Stimulated activated CD4-positive, alpha-beta T cell treated with anti-CD3 and anti-CD28 coated beads, Interleukin-1b, Interleukin-23, amount 100 ng/mL, for 1 hour (primary cell): Measurements from ENCODE around the gene NT5C1A.

Experiments used
- DNase-seq, 2 donors: peaks; one replicate each; pipeline ENCODE4 v3.0.0-alpha.2; 2020; ENCODE audit warnings: low read depth in 2 of 2

NT5C1A gene

DNA sequence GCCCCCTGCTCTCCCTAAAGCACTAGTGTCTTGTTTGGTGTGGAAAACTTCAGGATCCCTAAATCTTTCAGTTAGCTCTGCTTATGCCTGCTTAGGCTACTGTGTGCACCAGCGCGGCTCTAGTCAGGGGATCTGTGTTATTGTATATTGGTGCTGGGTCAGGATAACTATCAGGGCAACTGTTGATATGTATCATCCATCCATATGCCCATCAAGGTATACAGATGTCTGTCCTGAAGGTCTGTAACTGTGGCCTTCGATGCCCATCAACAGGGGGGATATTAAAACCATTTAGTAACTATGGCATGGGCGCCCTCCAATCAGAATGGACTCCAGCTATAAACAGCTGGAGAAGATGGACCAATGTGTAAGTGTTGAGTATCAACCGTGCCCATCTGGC, 12.4 kb downstream of the NT5C1A start:
- no peak for DNase-seq

DNA sequence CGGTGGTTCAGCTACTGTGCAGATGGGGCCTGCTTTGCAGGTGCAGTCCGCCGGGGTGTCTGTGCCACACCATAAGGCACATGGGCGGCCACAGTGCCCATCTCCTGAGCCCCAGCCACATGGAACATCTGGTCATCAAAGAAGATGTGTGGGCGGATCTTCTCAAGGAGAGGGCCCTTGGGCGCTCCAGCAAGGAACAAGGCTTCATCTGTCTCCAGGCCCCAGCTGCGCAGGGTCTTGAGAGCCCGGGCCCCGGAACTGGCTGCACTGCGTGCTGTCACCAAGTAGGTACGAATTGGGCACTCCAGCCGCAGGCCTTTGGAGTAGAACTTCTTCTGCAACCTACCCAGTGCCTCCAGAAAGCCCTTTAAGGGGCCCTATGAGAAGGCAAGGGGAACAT, 12.8 kb downstream of the NT5C1A start:
- DNase-seq, result no peak

DNA sequence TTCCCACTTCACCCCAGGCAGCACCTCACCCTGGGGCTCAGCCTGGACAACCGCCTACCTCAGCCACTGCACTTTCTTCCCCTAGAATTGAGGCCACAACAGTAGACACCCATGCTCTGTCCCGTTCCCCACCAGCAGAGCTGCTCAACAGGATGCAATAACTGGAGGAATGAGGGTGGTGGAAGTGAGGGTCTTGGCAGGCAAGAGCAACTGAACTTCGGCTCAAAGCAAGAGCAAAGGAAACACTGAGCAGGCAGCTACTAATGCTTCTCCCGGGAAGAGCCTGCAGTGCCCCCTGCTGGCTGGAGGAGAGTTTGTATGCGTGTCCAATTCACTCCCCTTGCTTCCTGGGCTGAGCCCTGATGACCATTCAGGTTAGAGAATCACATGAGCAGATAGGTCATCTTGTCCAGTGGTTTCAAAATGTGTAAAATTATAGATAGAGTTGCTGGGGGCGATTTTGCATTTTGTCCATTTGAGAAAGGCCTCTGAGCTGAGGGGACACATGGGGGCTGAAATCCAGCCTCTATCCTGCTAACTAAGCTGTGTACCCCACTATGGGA, 13.9 kb downstream of the NT5C1A start:
- DNase-seq, result peak; percentile 29 to 43

DNA sequence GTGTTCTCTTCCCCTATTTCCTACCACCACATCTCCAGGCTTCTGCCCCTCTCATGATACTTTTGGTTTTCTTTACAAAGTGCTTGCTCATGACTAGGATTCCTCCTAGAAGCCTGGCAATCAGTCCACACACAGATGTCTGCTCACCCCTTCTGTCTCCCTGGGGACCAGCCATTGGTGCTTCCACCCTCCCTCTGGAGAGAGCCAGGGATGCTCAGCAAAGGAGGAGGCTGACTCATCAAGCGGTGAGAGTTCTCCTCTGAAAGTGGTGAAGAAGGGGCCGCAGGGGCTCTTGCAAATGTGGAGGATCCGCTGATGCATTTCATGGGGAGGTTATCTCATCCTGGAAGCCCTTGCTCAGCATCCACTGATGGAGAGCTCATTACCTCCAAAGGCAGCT, 14.5 kb downstream of the NT5C1A start:
- DNase-seq, result no peak

DNA sequence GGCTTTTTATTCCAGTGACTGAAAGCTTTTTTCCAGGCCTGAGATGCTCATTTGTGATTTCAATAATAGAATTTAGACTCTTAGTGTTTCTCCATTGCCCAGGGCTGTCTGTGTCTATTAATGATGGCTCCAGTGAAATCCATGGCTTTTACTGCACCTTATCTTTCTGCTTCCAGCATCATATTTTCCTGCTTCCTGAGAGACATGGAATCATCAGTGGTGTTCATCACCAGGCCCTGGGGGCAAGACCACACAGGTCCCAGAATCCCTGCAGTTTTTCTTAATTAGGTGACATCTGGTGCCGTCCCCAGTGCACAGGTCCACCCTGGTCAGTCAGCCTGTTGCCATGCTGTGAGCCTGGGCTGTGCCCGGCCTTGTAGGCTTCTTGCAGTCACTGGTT, 15.5 kb downstream of the NT5C1A start:
- DNase-seq, result no peak

DNA sequence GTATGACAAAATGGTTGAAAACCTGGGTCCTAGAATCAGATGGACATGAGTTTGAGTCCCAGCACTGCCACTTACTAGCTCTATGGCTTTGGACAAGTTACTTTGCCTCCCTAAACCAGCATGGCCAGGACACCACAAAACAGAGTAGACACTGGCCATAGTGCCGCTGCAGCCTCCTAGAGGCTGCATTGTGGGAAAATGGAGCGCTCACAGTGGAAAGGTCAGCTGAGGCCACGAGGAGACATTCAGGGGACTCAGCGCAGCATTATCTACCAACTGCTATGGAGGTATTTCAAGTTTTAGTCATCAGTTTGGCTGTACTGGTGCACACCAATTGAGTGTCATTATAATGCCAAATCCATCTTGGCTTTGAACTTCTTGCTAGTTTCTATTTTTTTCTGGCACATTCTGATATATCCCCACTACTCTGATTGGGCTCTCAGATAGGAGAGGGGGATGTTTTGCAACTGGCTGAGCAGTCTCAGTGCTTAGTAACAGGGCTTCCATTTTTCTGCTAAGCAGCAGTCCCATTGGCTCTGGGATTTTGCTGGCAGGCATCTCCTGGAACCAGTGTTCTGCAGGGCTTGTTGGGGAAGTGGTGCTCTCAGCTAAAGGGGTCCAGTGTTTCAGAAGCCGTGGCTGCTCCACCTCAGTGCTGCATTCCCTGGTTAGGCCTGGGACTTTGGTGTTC, 16.2 kb downstream of the NT5C1A start:
- DNase-seq, result no peak

DNA sequence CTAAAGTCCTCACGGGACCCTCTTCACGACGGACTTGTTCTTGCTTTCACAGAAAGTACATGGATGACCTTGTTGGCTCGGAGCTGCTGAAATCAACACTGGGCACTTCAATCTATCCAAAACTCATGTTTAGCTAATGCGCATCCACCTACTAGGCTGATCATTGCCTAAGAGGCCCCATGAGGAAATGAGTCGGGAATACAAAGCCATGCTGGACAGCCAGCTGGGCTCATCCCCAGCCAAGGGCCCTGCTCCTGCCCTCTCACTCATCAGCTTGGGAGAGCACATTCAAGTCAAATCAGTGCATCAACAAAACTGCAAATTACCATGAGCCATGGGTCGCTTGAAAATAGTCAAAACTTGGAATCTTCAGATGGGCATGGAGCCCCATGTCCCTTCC, 17.6 kb downstream of the NT5C1A start:
- no peak for DNase-seq

DNA sequence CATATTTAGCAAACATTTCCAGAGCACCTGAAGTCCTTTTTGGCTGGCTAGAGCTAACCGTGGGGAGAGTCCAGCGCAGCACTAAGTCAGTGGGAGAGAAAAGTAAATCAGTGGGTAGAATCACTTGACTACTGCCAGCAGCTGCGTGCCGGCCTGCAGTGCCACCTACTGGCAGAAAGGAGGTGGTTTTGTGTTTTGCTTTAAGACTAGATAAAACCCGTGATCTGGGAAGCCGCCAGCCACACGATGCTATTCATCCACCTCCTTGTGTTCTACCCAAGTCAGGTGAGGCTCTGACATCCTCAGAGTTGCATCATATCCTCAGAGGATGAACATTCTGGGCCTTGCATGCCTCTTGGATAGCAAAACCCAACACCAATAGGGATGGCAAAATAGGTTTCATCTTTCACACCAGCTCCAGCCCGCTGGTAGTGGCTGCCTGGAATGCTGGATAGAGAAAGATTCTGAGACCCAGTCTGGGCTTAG, 18.3 kb downstream of the NT5C1A start:
- peak; percentile 51 to 55 for DNase-seq

DNA sequence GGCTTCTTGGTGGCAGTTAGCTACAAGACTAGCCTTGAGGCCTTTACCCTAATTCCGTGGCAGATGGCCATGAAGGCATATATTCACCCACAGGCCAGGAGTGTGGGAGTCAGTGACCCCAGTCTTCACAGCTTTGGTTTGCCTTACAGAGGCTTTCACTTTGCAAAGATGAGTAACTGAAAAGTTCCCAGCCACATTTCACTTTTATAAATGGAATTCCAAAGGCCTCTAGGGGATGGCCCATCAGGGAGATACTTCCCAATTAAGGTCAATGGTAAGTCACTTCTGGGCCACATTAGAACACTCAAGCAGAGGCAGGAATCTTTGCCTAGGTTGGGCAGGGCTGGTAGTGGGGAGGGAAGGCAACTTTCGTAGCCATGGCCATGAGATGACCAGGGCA, 19.4 kb downstream of the NT5C1A start:
- DNase-seq, result no peak

DNA sequence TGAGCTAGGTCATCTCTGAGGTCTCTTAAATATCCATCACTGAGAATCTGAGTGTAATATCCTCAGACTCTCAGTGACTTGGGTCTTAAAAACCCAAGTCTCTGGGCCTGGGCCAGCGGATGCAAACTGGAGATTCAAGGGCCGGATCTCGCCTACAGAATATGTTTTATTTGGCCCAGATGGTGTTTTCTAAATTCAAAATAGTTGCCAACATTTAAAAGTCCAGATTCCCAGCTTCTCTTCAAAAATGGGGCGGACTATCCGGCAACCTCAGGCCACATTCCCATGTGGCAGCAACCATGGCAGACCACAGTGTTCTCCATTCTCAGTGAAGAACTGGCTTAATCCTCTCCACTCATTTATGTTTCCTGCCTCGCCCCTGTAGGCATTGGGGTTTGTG, 19.8 kb downstream of the NT5C1A start:
- DNase-seq, result no peak

DNA sequence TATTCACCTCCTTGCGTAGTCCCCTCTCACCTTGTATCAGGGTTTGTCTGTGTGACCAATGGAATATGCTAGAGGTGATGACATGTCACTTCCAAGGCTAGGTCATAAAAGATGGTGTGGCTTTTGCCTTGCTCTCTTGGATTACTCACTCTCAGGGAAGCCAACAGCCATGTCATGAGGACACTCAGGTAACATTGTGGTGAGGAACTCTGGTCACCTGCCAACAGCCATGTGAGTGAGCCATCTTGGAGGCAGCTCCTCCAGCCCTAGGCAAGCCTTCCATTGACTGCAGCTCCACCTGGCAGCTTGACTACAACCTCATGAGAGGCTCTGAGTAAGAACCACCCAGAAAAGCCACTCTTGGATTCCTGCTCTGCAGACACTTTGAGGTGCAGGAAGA, 21.5 kb downstream of the NT5C1A start:
- DNase-seq, result no peak

DNA sequence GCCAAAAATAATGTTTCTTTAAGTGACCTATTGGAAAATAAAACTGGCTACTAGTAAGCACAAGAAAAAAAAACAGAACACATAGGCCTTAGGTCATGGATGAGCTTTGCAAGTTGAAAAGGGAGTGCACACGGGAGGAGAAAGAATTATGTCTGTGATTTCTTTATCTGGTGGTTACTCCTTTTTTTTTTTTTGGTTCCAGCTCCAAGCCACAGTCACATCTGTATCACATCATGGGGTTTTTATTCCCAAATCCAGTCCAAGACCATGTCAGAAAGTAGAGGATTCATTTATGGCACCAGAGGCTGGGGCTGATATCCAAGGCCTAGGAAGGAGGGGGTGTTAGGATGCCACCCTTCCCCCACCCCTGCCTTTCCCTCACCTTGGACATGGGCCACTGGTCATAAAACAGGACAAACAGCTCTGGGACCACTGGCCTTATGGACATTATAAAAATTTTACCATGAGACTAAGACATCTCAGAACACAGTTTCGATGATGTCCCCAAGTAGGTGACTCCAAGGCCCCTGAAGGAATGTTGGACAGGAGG, 22.2 kb downstream of the NT5C1A start:
- DNase-seq, result no peak

DNA sequence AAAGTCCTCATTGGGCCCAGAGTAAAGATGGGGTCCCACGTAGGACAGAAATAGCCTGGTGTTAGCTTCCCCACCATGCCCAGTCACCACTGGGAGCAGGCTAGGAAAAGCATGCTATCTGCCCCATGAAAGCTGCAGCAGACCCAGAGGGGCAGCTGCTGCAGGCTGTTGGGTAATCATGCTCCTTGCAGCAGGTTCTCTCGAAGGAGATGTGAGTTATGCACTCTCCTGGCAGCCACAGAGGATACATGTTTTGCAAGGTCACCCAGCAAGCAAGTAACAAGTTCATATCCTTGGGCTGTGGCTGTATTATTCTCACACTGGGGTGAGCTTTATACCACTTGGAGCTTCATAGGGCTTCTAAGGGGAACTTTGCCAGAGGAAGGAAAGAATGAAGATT, 23.4 kb downstream of the NT5C1A start:
- DNase-seq, result no peak

DNA sequence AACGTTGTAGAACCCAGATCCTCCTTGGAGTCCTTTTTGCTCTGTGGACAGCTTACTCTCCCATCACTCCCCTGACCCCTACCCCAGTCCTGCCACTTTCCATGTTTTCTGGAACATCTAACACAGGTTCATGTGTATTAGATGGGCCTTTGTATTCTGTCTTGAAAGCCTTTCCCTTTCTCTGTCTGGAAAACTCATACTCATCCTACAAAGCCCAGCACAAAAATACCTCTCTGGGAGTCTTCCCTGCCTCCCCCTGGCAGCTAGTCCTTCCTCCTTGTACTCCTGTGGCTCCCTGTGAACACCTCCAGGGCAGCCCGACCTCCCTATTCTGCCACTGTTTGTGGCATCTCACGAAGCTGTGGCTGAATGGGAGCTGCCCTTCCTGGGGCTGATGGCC, 24.7 kb downstream of the NT5C1A start:
- no peak for DNase-seq

DNA sequence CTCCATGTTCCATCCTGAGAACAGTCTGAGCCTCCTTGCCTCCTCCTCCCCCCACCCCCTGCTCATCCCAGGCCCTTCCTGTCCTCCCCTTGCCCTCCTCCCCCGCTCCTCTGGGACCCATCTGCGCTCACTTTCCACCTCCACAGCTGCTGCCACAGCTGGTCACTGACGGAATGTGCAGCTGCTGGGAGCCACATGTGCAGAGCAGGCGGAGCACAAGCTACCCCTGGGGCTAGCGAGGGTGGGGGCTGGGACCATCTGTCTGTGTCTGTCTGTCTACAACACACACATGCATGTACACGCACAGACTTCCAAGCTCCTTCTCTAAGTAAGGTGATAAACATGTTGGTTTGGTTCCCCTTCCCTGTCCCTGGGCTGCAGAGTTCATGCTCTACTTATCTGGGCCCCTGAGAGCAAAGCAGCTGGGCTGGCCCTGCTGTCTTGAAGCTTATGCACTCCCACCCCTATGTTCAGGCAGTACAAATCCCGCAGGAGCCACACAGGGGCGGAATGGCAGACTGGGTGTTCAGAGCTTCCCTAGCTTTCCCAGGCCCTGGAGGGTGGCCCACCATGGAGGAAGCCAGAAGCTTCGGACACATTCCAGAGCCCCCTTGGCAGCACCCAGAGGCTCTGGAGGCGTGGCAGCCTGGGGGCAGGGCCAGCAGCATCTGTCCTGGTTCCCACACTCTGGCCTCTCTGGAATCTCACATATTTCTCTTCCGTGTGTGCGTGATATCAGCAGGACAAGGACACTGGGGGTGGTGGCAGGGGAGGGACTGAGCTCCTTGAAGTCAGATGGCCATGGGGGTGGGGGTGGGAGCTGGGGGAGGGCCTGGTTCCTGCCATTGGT, 25.4 kb downstream of the NT5C1A start:
- DNase-seq, result no peak

DNA sequence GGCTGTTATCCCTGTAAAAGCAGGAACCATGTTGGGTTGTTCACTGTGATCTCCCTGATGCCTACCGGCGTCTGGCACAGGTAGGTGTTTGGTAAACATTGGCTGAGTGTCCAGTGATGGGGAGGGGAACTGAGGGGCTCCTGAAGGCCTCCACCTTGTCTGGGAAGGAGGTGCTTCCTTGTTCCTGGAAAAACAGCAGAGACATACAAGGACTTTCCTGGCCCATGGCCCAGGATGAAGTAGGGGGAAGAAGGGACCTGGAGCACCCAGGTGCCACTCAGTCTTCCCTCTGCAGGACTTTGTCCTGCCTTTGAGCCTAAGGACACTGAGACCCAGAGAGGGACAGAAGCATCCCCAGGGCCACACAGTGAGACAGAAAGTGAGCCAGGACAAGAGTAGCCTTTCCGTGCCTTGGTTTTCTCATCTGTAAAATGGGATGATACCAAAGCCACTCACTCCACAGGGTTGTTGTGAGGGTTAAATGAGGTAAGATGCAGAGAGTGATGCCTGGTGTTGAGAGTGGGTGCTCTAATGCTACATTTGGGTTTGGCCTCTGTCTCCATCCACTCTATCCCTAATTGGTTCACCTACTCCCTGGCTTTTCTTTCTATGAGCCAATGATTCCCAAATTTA, 26.4 kb downstream of the NT5C1A start:
- no peak for DNase-seq

DNA sequence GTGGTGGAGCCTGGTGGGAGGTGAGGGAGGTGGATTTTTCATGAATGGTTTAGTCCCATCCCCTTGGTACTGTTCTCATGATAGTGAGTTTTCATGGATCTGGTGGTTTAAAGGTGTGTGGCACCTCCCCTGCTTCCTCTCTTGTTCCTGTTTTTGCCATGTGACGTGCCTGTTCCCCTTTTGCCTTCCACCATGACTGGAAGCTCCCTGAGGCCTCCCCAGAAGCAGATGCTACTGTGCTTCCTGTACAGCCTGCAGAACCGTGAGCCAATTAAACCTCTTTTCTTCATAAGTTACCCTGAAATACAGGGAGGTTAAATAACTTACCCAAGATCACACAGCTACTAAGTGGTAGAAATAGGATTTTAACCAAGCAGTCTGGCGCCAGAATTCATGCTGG, 28.2 kb downstream of the NT5C1A start:
- DNase-seq, result no peak

DNA sequence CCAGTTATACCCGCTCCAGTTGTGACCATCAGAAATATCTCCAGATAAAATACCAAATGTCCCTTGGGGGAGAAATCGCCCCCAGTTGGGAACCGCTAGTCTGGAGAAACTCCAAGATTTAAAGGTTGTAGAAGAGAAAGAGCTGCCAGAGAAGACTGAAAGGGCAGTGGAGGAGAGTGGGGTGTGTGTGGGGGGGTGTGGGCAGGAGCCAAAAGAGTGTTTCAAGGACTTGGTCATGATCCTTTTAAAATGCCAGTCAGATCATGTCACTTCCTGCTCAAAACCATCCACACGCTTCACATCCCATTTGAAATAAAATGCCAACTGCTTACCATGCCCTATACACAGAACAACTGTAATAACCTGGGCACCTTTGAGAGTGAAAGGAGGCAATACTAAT, 29.1 kb downstream of the NT5C1A start:
- DNase-seq, result no peak

DNA sequence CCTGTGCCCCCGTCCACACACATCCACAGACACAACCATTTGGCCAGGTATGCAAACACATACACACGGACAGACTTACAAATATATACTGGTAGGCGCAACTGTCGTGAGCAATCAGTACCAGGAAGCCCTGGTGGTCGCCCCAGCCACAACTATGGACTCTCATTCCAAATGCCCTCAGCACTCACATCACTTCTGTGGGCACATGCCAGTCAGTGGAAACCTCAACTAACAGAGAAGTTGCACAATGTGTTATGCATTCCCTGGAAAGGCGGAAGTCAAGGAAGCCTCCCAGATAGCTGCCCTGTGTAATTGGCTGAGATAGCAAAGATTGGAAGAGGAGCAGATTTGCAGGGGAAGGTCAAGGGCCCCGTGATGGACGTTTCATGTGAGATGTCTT, 31.0 kb downstream of the NT5C1A start:
- no peak for DNase-seq

DNA sequence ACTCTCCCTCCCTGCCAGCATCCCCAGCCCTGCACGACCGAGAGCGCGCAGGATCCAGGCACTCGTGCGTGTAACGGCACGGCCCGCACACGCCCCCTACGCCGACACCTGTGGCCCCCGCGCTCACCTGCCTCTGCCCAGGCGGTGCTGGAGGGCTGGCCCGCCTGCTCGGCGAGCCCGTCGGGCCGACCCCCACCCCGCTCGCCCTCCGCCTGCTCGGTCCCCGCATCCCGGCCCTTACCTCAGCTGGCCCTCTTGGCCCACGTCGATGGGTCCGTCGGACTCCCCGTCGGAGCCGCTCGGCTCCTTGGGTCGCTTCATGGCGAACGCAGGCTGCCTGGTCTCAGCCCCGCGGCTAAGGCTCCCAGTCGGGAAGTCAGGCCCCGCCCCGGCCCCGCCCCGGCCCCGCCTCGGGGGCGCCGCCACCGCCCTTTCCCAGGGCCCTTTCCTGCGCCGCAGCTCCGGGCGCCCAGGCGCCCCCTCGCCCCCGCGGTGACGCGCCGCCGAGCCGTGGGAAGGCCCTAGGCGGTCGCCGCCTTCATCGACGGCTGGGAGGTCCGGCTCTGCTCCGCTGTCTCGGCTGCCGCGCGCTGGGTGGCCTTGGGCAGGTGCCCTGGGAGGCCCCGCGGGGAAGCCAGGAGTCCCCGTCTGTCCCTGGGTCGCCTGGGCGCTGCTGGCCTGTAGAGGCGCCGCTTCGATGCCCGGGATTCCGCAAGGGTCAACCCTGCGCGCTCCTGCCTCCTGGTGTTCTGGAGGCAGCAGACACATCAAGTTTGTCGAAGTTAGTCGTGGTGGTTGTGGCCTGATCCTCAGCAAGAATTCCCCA, 32.4 kb downstream of the NT5C1A start, which contains the start of gene HEYL:
Gene HEYL, minus strand, starts transcription at position 339 of the 826 bp plus-strand sequence. Its CDS starts 18 bp downstream, at position 321.
- peak; percentile 9 to 67 for DNase-seq

DNA sequence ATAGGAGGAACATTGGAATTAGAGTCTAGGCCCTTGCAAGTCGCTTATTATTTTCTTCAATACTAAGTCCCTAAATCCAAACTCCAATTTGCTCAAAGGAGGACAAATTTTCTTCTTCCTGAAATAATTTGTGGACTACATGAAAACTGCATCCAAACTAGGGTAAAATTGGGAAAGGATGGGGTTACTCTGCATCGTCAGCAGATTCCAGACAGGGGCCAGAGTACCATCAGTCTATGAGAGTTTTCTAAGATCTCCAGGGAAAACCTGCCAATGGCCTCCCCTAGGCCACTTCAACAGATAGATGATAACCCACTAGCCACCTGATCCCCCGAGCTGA, 33.0 kb downstream of the NT5C1A start:
- DNase-seq, result no peak
